Neural cell (in vitro differentiated cells): Measurements from ENCODE around the gene SP100.

ENCODE experiments used
- CTCF ChIP-seq: fragments of 450-650 bp; IDR thresholded peaks from 2 replicates; pipeline ENCODE4 v1.5.1; 2014; ENCODE audit warnings: antibody characterized with exemption, mild to moderate bottlenecking, moderate library complexity; ENCODE audit not compliant: poor library complexity, severe bottlenecking
- EP300 ChIP-seq: fragments of 450-650 bp; conservative IDR thresholded peaks from 2 replicates; pipeline ENCODE4 v1.6.1; 2014; ENCODE audit warnings: antibody characterized with exemption, mild to moderate bottlenecking, moderate library complexity; ENCODE audit not compliant: poor library complexity, severe bottlenecking
- EZH2 ChIP-seq: fragments of 200-600, 300-800 bp; shearing (Covaris generic), sonication (generic); IDR thresholded peaks from 2 replicates; pipeline ENCODE4 v1.6.1; 2014; ENCODE audit warnings: antibody characterized with exemption, low read length, borderline replicate concordance, mild to moderate bottlenecking; ENCODE audit not compliant: insufficient read depth, poor library complexity, severe bottlenecking
- MXI1 ChIP-seq: fragments of 450-650 bp; conservative IDR thresholded peaks from 2 replicates; pipeline ENCODE4 v1.6.1; 2014; ENCODE audit warnings: antibody characterized with exemption, mild to moderate bottlenecking; ENCODE audit not compliant: poor library complexity, severe bottlenecking
- RAD21 ChIP-seq: fragments of 450-650 bp; conservative IDR thresholded peaks from 2 replicates; pipeline ENCODE4 v1.6.1; 2014; ENCODE audit warnings: antibody characterized with exemption, mild to moderate bottlenecking, moderate library complexity
- REST ChIP-seq: IDR thresholded peaks from 2 replicates; pipeline ENCODE4 v1.6.1; 2012; ENCODE audit warnings: borderline replicate concordance
- SMC3 ChIP-seq: fragments of 450-650 bp; conservative IDR thresholded peaks from 2 replicates; pipeline ENCODE4 v1.6.1; 2014; ENCODE audit warnings: antibody characterized with exemption, mild to moderate bottlenecking, moderate library complexity; ENCODE audit not compliant: poor library complexity
- TAF1 ChIP-seq: IDR thresholded peaks from 2 replicates; pipeline ENCODE4 v1.6.1; 2012; ENCODE audit warnings: low read depth

GRCh38 chr2:230564805-230565779 lies 149.1 kb downstream of the SP100 start:
- TF ChIP-seq CTCF (no peak), REST (no peak), TAF1 (no peak), SMC3 (no peak), MXI1 (no peak), EP300 (no peak), EZH2 (no peak), RAD21 (no peak)
